NK-92 treated with Interleukin-12 subunit alpha and Interleukin-12 subunit beta, amount 100 ng/mL, for 24 hours (cell line): ENCODE measurements around the gene USP46.

Experiments
- DNase-seq: peaks from one replicate; lab custom pipeline; 2025; lab: John Stamatoyannopoulos, UW

The USP46 gene

DNA sequence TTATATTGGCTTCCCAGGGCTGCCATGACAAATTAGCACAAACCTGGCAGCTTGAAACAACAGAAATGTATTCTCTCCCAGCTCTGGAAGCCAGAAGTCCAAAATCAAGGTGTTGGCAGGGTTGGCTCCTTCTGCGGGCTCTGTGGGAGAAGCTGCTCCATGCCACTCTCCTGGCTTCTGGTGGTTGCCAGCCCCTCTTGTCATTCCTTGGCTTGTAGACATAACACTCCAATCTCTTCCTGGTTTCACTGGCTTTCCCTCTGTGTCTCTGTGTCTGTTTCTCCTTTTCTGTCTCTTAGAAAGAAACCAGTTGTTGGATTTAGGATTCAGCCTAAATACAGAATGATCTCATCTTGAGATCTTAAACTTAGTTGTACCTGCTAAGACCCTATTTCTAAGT is 85.5 kb downstream of the USP46 start:
- no peak for DNase-seq

DNA sequence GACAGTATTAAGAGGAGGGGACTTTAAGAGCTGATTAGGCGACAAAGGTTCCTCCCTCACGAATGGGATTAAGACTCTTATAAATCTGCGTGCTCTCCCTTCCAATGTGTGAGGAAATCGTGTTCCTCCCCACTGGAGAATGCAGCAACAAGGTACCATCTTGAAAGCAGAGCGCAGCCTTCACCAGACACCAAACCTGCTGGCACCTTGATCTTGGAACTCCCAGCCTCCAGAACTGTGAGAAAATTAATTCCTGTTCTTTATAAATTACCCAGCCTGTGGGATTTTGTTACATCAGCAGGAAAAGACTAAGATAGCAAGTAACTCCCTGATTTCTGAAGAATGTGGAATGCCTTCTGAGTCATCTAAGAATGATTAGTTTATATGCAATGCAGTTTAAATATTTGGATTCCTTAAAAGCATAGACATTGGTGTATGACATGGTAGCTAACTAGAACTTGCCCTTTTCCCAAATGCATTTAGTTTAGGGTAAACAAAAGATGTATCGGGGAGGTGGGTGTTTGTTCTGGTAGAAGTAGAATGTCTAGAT is 86.1 kb downstream of the USP46 start:
- no peak for DNase-seq

DNA sequence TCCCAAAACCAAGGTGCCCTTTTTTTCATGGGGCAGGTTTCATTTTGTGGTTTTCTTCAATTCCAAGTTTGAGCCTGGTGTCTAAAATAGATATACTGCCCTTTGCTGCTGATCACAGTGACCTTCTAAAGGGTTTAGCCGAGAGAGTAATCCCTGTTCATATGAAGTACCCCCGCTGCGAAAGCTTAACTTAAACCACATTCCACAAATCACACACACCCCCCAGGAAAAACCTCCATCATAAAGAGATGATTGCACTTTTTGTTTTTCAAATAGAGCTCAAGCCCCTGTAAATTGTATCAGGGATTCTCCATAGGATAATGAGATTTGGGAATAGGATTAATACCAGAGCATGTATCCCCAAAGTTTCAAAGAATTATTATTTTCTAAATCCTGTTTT is 90.8 kb downstream of the USP46 start:
- DNase-seq, result no peak

DNA sequence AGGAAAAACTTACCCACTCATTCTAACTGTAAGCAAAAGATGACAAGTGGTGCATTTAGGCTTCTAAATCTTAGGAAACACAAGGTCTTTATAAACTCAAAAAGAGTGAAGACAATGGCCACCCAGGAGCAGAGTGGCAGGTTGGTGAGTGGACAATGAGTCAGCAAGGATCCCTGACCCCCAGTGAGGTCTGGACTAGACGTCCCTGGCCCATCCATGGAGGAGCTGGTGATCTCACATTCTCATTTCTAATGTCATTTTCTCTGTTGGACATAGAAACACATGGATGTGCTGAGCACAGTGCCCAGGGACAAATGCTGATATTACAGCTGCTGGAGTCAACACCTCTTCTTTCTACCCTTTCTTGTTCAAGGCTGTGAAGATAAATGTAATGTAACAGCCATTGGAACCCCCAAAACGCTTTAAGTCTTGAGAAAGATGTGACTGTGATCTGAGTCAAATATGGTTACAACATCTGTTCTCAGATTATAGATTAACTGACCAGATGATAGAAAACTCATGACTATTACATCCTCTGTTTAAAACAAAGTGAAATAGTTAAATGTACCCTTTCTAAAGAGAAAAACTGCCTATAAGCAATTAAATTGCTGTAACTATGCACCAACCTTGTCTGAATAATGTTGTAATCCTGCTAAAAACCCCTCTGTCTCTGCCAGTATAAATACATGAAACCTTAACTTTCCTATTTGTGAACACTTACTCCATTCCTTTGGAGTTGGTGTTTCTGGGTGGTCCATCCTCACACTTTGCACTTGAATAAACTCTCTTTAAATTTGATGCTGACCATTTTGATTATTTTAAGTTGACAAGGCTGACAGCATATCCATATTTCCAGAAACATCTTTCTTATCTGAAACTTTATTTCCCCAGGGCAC is 92.7 kb downstream of the USP46 start:
- DNase-seq, result no peak

DNA sequence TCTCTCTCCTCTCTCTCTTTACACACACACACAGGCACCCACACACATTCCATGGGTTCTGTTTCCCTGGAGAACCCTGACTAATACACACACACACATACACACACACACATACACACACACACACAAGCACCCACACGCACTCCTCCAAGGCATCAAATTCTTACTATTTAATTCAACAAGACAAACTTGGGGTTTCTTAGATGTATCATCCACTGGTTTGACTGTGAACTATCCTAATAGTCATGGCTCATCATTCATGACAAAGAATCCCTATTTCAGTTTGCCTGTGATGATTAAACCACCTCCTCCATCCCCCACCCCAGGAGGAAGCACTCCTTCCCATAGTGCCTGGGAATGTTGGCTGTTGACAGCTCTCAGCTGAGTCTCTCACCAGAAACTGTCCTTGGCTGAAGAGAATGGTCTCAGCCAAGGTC is 98.2 kb downstream of the USP46 start:
- DNase-seq, result no peak

DNA sequence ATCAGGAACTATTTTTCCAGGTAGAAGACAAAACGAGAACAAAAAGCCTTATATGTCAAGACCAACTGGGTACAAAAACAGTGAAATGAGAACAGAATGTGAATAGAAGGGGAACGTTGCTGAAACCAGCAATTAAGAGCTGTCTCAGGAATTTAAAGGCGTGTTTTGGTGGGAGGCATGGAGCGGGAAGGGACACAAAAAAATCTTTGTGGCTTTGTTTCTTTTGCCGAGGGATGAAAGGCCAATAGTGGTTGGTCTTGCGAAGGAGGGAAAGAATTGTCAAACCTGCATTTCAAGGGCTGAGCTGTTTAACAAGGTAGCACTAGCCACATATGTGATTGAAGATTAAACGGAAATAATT is 103.8 kb downstream of the USP46 start:
- DNase-seq, result no peak

DNA sequence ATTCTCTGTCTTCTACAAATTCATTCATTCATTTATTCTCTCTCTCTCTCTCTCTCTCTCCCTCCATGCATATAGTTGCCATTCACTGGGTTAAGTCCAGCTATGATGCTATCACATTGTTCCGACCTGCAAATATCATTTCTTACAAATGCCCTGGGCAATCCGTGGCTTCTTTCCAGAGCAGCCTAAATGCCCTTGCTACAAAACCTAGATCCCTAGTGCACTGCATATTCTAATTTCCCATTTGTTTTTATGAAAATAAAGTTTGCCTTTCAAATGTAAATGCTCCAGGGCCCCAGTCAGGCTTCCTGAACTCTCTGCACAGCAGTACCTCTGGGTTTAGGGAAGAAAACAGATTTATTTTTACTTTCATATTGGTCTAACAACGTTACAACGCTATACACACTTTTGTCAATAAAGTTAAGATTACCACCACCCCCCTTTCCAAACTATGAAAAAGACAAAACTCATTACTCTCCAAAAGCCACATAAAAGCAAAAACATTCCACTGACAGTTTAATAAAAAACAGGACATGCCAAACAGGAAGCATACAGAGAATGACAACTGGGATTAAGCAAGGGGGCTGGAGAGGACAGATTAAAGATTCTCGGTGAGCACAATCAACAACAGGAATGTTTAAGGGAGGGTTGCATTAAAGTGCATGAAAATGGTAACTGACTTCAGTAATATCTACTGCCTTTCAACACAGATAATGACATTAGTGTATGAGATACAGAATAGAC is 104.3 kb downstream of the USP46 start:
- DNase-seq, result no peak

DNA sequence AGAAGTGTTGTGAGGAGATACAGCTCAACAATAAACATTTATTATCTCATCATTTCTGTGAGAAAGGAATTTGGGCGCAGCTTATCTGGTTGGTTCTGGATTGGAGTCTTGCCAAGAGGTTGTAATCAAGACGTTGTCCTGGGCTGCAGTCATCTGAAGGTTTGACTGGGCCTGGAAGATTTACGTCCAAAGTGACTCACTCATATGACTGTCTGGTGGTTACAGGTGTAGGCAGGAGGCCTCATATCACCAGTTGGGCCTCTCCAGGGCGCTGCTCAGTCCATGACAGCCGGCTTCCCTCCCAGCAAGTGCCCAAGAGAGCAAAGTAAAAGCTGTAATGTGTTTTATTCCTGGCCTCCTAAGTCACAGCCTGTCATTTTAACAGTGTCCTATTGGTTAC is 106.3 kb downstream of the USP46 start:
- no peak for DNase-seq

DNA sequence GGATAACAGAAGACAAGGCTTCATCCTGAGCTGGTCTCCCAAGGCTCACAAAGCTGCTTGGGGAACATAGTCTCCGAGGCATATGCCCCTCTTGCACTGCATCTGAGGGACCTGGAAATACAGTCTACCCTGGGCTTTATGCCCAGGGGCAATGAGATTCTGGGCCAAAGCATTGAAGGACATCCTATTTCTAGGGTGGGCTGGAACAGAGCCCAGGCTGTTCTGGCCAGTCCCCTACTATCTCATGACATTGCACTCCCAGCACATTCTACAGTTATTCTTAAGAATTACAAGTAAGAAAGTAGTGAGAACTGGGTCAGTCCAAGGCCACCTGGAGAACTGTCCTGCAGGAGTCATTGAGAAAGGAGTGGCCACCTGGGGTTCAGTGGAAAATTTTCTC is 107.6 kb downstream of the USP46 start:
- DNase-seq, result no peak

DNA sequence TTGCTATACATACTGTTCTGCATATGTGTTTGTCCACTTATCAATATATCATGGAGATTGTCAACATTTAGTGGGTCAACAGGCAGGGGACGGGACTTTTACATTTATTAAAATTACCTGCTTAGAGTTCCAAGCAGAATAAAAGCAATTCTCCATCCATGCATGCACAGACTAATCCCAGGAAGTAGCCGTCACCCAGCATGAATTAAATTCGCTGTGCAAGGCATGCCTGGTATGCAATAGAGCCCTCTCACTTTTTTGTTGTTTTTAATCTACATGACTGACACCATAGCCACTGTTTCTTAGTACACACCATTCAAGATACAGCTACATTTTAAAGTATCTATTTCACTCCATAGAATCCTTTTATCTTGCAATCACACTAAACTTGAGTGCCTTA is 108.9 kb downstream of the USP46 start:
- no peak for DNase-seq

DNA sequence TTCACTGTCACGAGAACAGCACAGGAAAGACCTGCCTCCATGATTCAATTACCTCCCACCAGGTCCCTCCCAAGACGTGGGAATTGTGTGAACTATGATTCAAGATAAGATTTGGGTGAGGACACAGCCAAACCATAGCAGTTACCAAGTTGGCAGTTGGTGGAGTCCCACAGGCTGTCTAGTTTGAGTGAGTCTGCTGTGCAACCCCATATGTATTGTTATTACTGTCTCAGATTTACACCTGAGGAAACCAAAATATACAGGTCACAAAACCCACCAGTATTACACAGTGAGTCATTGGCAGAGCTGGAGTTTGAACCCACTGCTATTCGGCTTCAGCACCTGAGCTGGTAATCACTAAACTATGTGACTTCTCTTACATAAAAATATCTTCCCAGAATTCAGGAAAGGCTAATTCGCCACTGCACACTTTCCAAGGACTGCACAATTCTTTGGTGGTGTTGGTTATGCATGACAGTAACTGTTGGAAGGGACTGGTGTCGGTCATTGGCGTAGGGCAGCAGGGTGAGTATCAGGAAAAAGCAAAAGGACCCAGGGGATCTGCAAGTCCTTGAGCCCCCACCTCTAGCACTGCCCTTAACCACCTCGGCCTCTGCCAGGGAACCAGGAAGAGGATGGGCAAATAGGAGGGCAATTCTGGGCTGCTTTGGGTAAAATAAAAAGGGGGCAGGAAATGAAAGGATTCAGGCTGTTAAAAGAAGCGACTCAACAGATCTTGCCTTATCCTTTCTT is 110.1 kb downstream of the USP46 start:
- no peak for DNase-seq

DNA sequence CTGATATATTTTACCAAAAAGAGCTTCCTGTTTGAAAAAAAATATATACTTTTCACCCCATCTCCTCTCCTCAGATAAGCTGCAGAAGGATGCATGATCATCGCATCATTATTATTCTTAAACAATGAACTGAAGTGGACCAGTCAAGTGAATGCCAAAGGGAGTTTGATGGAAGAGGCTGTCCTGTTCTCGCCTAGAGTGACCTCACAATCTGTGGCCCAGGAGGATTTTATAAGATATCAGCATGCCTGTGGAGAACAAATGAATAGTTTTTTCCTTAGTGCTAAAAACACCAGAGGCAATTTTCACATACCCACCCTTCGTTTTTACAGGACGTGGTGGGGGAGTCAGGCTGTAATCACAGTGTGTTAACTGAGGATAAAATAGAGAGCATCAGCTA is 112.7 kb downstream of the USP46 start:
- DNase-seq, result no peak

DNA sequence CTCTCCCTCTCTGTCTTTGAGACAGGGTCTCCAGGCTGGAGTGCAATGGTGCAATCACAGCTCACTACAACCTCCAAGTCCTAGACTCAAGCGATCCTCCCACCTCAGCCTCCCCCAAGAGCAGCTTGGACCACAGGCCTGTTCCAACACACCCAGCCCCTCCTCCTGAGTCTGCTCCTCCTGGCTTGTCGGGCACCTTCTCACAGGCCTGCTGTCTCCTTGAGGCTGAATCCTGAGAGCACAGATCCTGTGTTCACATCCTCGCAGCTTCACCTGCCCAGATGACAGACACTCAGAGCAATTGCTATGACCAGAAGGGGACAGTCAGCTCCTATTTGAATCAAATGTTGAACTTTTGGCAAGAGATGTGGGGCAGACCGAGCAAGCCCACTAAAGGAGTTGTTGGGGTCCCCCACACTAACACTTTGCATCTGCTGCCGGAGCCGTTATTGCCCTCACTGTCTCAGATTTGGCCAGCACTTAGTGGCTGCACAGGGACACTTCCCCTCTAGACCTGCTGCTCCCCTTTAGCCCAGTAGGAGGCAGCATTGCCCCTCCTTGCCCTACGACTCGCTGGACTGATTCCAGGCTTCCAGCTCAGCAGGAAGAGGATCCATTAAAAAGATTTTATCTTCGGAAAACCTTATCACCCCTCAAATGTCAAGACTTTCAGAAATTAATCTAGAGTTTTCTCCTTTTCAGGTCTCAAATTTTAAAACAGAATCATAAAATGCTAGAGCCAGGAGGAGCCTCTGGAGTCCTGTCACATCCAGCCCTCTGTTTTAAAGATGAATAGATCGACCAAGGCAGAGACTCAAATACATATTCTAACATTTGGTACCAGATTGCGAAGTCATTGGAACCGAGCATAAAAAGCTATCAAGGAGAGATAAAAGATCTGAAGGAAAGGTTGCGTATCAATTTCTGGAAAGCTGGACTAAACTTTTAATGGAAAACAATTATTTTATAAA is 113.7 kb downstream of the USP46 start:
- peak; percentile 14 for DNase-seq
